Posterior vena cava (tissue), 2 donors: ENCODE results near the gene HHAT. TPM values are rescaled to one million over a fixed set of nuclear protein-coding genes. Genes with fewer than 3 reads are reported as not detected.
"Not testable (repeated sequence)": the region's sequence is repeated elsewhere in the genome, so short reads cannot be mapped to it uniquely, and the experiment has no call there.

ENCODE experiments used
- DNase-seq: peaks from one replicate; pipeline ENCODE4 v3.0.0-alpha.2; 2020; ENCODE audit warnings: low spot score
- intact Hi-C, 2 donors: fragments of 100-400 bp; cut with DNase I; formaldehyde crosslinking; loops; one replicate each; pipeline versions ENCODE4 v1.14.1 to v1.14.2; 2022 to 2023
- total RNA-seq, 2 donors: library from RNA; stranded (reverse); fragmentation: NEBNext Ultra II Directional; extraction: Animal tissue kit (Norgen Biotek cat#: 25700); gene quantifications; one replicate each; pipeline ENCODE4 v1.2.1, GENCODE V29; 2021
- donor health status: DM: yes; HTN: yes; CAD: no.
- donor health status: DM: yes; HTN: yes; CAD: no.

Gene HHAT
- total RNA-seq, 2 donors from 2014 or later, result 1.5 to 1.7 TPM

GRCh38 chr1:210342986-210343780 is 14.5 kb downstream of the HHAT start:
- intact Hi-C loops, result no loop called here
- DNase-seq, result no peak

GRCh38 chr1:210344706-210345105 is 16.0 kb downstream of the HHAT start:
- no peak for DNase-seq
- intact Hi-C loops, result no loop called here

GRCh38 chr1:210347112-210347511 is 18.4 kb downstream of the HHAT start:
- intact Hi-C loops, result no loop called here
- DNase-seq, result no peak

- DNase-seq, result no peak
- intact Hi-C loops, result loop anchor here in 1 of 2 donors (5.0 kb wide), 1 partner anchor 1686 kb away; the partner anchor contains the start of genes DTL and INTS7
Measured at GRCh38 chr1:210351496-210351895, 22.8 kb downstream of the HHAT start.

DNA sequence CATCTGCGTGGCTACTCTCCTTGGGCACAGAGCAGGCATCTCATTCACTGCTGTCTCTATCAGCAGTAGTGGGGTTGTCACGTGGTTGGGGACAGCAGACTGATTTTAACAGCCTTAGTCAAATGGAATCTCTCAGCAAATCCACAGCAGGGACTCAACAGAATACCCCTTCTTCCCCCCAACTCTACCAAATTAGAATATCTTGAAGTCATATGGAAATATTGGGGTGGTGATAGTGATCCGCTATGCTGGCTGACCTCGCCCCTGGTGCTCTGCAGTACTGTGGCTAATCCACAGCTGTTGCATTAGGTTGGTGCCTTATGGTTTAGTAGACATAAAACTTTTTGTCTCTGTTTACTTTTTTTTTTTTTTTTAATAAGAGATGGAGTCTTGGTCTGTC is 23.9 kb downstream of the HHAT start:
- DNase-seq, result no peak
- intact Hi-C loops, result loop anchor here in 1 of 2 donors (5.0 kb wide), 1 partner anchor 1685 kb away; the partner anchor contains the start of genes DTL and INTS7

GRCh38 chr1:210354305-210354704 is 25.6 kb downstream of the HHAT start:
- DNase-seq, result not testable (repeated sequence)
- intact Hi-C loops, result loop anchor here in 1 of 2 donors (5.0 kb wide), 1 partner anchor 1683 kb away; the partner anchor contains the start of genes DTL and INTS7

- no peak for DNase-seq
- intact Hi-C loops, result no loop called here
Measured at GRCh38 chr1:210358626-210359025, 29.9 kb downstream of the HHAT start.

DNA sequence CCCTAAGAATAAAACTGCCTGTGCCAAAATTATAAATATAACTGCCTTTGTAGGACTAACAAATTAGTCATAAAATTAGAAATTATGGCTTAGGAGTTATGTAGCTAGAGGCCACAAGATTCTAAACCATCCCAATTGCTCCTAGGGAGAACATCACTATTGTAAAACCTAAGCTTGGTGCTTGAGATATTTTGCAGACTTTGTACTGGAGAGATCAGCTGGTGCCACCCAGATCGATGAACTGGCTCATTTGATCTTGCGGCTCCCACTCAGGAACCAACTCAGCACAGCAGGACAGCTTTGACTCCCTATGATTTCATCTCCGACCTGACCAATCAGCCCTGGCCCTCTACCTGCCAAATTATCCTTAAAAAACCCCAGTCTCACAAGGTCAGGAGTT is 30.6 kb downstream of the HHAT start:
- intact Hi-C loops, result no loop called here
- DNase-seq, result no peak

GRCh38 chr1:210360852-210361477 is 32.3 kb downstream of the HHAT start:
- DNase-seq, result no peak
- intact Hi-C loops, result no loop called here

- intact Hi-C loops, result loop anchor here in 1 of 2 donors (1.0 kb wide), 1 partner anchor 21 kb away; no protein-coding TSS in a partner anchor
- no peak for DNase-seq
Measured at GRCh38 chr1:210361665-210362064, 33.0 kb downstream of the HHAT start.

DNA sequence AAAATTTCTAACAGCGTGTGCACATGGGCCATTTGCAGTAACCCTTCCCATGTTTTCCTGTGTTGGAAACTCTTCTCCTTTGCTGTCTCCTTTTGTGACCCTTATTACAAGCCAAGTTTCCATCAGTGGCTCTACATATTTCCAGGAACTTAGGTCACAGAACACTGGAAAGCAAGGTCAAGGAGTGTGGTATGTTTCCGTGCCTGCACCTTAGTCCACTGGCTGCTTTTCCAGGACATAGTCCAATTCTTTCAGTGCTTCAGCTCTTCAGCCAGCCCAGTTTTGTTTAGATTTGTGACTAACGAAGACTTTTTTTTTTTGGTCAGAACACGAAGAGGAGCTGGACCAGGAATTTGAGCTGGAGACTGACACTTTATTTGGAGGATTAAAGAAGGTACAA is 33.8 kb downstream of the HHAT start:
- no peak for DNase-seq
- intact Hi-C loops, result loop anchor here in 1 of 2 donors (1.0 kb wide), 1 partner anchor 20 kb away; no protein-coding TSS in a partner anchor

GRCh38 chr1:210363119-210363518 is 34.4 kb downstream of the HHAT start:
- no peak for DNase-seq
- intact Hi-C loops, result no loop called here

- DNase-seq, result no peak
- intact Hi-C loops, result no loop called here
Measured at GRCh38 chr1:210364479-210364878, 35.8 kb downstream of the HHAT start.

- intact Hi-C loops, result no loop called here
Measured at GRCh38 chr1:210366767-210367166, 38.1 kb downstream of the HHAT start.

DNA sequence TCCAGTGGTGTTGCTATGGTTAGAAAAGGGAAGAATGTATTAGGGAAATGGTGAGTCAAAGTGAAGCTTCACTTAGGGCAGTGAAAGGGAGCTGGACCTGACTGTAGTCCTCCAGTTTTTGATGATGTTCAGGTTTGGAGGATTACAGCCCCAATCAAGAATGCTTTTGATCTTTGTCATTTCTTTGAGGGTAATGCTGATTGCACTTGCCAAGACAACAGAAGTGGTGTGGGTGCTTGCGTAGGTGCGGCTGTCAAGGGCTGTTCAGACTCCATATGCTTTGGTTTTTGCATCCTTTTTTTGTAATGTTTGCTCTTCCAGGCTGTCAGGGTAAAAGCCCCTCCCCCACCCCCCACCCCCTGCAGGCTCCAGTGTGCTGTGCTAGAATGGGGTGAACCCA is 38.9 kb downstream of the HHAT start:
- no peak for DNase-seq
- intact Hi-C loops, result no loop called here

More at GRCh38 chr1:210366767-210367166, 38.1 kb downstream of the HHAT start:
- no peak for DNase-seq

- DNase-seq, result no peak
- intact Hi-C loops, result no loop called here
Measured at GRCh38 chr1:210369425-210369824, 40.7 kb downstream of the HHAT start.

DNA sequence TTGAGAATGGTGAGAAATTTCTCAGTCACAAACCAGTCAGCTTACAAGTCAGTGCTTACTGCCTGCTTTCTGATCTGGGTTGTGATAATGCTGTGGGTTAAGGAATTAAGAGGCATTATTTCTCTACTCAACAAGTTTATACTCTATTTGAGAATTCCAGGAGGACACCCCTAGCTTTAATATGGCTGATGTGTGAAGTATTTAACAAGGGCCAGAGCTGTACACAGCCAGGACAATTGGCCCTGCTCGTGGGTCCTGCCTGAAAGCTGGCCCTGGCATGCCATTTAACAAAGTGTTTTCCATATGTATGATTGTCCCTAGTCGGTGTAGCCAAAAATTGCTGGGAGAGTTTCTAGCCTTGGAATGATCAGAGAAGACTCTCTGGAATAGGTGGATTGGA is 43.2 kb downstream of the HHAT start:
- no peak for DNase-seq
- intact Hi-C loops, result no loop called here

DNA sequence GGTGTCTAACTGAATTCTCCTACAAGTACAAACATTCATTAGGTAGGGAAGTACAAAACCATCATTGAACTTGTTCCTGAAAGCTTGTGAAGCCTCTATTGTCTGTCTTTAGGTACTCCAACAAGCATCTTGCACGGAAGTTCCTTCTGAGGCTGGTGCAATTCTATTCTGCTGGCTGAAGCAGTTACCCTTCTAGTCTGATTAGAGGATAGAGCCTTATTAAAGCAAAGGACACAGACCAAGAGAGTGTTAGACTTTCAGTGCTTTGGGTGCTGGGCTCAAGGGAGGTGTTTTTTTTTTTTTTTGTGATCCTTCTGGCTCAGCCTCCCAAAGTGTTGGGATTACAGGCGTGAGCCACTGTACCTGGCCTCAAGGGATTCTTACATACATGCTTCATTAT is 43.8 kb downstream of the HHAT start:
- DNase-seq, result no peak
- intact Hi-C loops, result no loop called here

DNA sequence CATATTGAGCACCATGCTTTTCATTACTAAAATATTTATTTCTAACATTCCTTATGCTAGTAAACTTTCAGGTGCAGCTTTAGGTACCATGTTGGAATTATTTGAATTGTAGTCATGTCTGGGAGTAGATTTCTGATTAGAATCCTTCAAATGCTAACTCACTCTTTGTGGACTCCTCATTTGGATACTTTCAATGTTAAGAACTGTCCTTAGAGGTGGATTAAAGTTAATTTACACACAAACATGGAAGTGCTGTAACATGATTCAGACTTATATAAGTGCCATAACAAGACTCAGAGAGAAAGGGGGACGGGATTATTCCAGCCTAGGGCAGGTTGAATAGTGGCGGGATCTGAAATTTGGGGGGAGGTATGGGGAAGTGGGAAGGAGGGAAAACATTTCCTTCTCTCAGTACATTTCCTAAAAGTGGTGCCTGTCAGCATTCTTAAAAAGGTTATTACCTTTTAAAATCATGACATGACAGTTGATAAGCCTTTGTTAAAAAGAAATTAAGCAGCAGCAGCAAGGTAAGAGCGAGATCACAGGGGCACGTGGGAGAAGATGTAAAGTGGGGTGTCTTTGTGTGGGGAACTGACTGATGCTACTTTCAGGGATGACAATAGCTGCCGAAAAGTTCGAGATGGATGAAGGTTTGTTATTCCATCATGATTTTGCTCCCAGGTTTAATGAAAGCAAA is 44.4 kb downstream of the HHAT start:
- no peak for DNase-seq
- intact Hi-C loops, result no loop called here

DNA sequence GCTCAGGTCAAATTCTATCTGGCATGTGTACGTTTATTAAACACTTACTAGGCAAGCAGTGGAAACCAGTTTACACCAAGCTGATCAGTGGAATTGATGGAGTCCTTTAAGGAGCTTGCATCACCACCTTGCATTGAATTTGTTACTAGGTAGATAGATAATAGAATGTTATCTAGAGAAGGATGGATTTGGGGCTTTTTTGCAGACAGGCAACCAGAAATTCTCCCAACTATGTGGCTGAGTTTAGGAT is 44.9 kb downstream of the HHAT start:
- intact Hi-C loops, result no loop called here
- no peak for DNase-seq
